DOHH2 (cell line): Measurements from ENCODE around the gene PRDM16.

Experiments used
- H3F3A ChIP-seq: fragments of 200-600 bp; sonication (generic), shearing (Covaris generic); 2 replicates; pipeline ENCODE4 v1.6.0; 2016; ENCODE audit warnings: antibody characterized with exemption, mild to moderate bottlenecking; ENCODE audit not compliant: control insufficient read depth, insufficient read depth
- H3K27ac ChIP-seq: fragments of 200-600 bp; sonication (generic); 2 replicates; pipeline ENCODE4 v1.5.1; 2014; ENCODE audit warnings: low read depth, mild to moderate bottlenecking, low read length, moderate library complexity
- H3K27me3 ChIP-seq: fragments of 200-600 bp; sonication (generic); 2 replicates; pipeline ENCODE4 v1.6.1; 2014; ENCODE audit warnings: mild to moderate bottlenecking, low read length, mixed read lengths; ENCODE audit not compliant: control insufficient read depth
- H3K36me3 ChIP-seq: fragments of 200-600 bp; sonication (generic); 2 replicates; pipeline ENCODE4 v1.6.1; 2014; ENCODE audit warnings: mild to moderate bottlenecking, low read length, moderate library complexity, mixed read lengths; ENCODE audit not compliant: control insufficient read depth
- H3K4me1 ChIP-seq: fragments of 200-600 bp; sonication (generic); 2 replicates; pipeline ENCODE4 v1.6.1; 2014; ENCODE audit warnings: mild to moderate bottlenecking, low read length, mixed read lengths; ENCODE audit not compliant: control insufficient read depth
- H3K4me2 ChIP-seq: fragments of 200-600 bp; sonication (generic); 2 replicates; pipeline ENCODE4 v1.6.0; 2014; ENCODE audit warnings: mild to moderate bottlenecking, low read length, moderate library complexity
- H3K4me3 ChIP-seq: fragments of 200-600 bp; sonication (generic); 2 replicates; pipeline ENCODE4 v1.5.1; 2014; ENCODE audit warnings: mild to moderate bottlenecking, low read length, mixed read lengths
- H3K79me2 ChIP-seq: fragments of 200-600 bp; sonication (generic); 2 replicates; pipeline ENCODE4 v1.6.1; 2014; ENCODE audit warnings: mild to moderate bottlenecking, low read length, mixed read lengths; ENCODE audit not compliant: control insufficient read depth
- H3K9me2 ChIP-seq: fragments of 200-600 bp; sonication (generic); replicated peaks from 2 replicates; pipeline ENCODE4 v1.6.1; 2014; ENCODE audit warnings: mild to moderate bottlenecking, low read length, mixed read lengths; ENCODE audit not compliant: control insufficient read depth
- H3K9me3 ChIP-seq: fragments of 200-600 bp; sonication (generic); 2 replicates; pipeline ENCODE4 v1.6.1; 2014; ENCODE audit warnings: antibody characterized with exemption, low read length, mixed read lengths; ENCODE audit not compliant: control insufficient read depth, insufficient read depth
- H4K20me1 ChIP-seq: fragments of 200-600 bp; sonication (generic); 2 replicates; pipeline ENCODE4 v1.6.0; 2014; ENCODE audit warnings: low read depth, mild to moderate bottlenecking, antibody characterized with exemption, low read length, moderate library complexity; ENCODE audit not compliant: control insufficient read depth, insufficient read depth
- CTCF ChIP-seq: fragments of 200-600 bp; sonication (generic); IDR thresholded peaks from one replicate; pipeline ENCODE4 v1.5.1; 2014; ENCODE audit warnings: antibody characterized with exemption, mild to moderate bottlenecking, low read depth, low read length; ENCODE audit not compliant: poor library complexity, severe bottlenecking
- EZH2phosphoT487 ChIP-seq: fragments of 200-600 bp; sonication (generic); IDR thresholded peaks from 2 replicates; pipeline ENCODE4 v1.6.1; 2017; ENCODE audit warnings: borderline replicate concordance, mild to moderate bottlenecking, antibody characterized with exemption, low read length, moderate library complexity, mixed read lengths

Gene PRDM16

GRCh38 chr1:3326516-3327388, 257.7 kb downstream of the PRDM16 start:
- Histone ChIP-seq H3K79me2 (no peaks in the 10 kb centered on the region), H3K36me3 (no peaks in the 10 kb centered on the region), H3K27ac (no peak overlapping the region), H3F3A (no peaks in the 10 kb centered on the region), H3K27me3 (no peaks in the 10 kb centered on the region), H3K4me3 (no peak overlapping the region), H3K4me2 (no peak overlapping the region), H3K9me2 (no peaks in the 10 kb centered on the region), H3K4me1 (no peaks in the 10 kb centered on the region), H4K20me1 (no peaks in the 10 kb centered on the region), H3K9me3 (no peaks in the 10 kb centered on the region)
- no peak for TF ChIP-seq CTCF
- TF ChIP-seq EZH2phosphoT487: no peak

- Histone ChIP-seq H3K9me3 (no peaks in the 10 kb centered on the region), H3K4me1 (no peaks in the 10 kb centered on the region), H3K27me3 (no peaks in the 10 kb centered on the region), H4K20me1 (no peaks in the 10 kb centered on the region), H3K4me3 (no peak overlapping the region), H3K79me2 (no peaks in the 10 kb centered on the region), H3K27ac (no peak overlapping the region), H3F3A (no peaks in the 10 kb centered on the region), H3K9me2 (no peaks in the 10 kb centered on the region), H3K36me3 (no peaks in the 10 kb centered on the region), H3K4me2 (no peak overlapping the region)
- TF ChIP-seq CTCF: no peak
Measured at GRCh38 chr1:3327389-3327702, 258.3 kb downstream of the PRDM16 start.

GRCh38 chr1:3327936-3328590, 259.1 kb downstream of the PRDM16 start:
- Histone ChIP-seq H3K79me2 (no peaks in the 10 kb centered on the region), H3K27ac (no peak overlapping the region), H3K4me1 (no peaks in the 10 kb centered on the region), H3F3A (no peaks in the 10 kb centered on the region), H3K27me3 (no peaks in the 10 kb centered on the region), H3K9me3 (no peaks in the 10 kb centered on the region), H3K9me2 (no peaks in the 10 kb centered on the region), H3K4me3 (no peak overlapping the region), H3K4me2 (no peak overlapping the region), H4K20me1 (no peaks in the 10 kb centered on the region), H3K36me3 (no peaks in the 10 kb centered on the region)
- TF ChIP-seq EZH2phosphoT487 (no peak), CTCF (no peak)
